GM12891 (cell line): ENCODE results near the gene YBEY.

Experiments used
- POLR2A ChIP-seq: IDR thresholded peaks from 2 replicates; pipeline ENCODE4 v1.6.1; 2011; ENCODE audit warnings: low read depth, low read length, control low read depth
- POLR2AphosphoS5 ChIP-seq: IDR thresholded peaks from 2 replicates; pipeline ENCODE4 v1.6.1; 2011; ENCODE audit warnings: low read depth, low read length, control low read depth
- TAF1 ChIP-seq: IDR thresholded peaks from 2 replicates; pipeline ENCODE4 v1.6.1; 2011; ENCODE audit warnings: low read depth, low read length, control low read depth

- no peak for TF ChIP-seq POLR2A
- TF ChIP-seq TAF1: no peak
- TF ChIP-seq POLR2AphosphoS5: no peak
These were observed 9.1 kb downstream of the YBEY start for GRCh38 chr21:46295177-46295770.
